ENCODE data around the gene CYBA. TPM values are rescaled to one million over a fixed set of nuclear protein-coding genes. Genes with fewer than 3 reads are reported as not detected.

Gene CYBA
- 103 and 283 TPM in 2 replicates for total RNA-seq

DNA sequence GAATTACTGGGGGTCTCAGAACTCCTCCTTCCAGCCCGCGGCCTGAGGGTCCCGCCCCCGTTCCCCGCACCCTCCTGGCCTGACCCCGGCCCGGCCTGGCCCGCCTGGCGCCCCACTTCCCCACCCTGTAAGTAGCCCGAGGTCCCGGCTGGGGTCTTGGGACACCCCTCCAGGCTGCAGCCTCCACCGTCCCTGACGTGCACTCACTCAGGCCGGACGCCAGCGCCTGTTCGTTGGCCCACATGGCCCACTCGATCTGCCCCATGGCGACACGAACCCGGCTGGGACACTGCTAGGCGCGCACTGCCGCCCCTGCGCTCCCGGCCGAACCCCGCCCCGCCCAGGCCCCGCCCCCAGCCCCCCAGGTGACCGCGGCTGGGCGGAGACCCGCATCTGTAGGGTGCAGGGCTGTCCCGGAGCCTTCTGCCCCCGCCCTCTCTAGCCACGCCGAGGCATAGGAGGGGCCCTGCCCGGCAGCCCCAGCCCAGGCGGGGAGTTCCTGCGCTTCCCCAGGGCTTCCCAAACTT is at the start of gene CYBA:
CYBA (minus strand) TSS at position 305 of the 527 bp plus-strand sequence; CDS start at position 265, 40 bp downstream.

DNA sequence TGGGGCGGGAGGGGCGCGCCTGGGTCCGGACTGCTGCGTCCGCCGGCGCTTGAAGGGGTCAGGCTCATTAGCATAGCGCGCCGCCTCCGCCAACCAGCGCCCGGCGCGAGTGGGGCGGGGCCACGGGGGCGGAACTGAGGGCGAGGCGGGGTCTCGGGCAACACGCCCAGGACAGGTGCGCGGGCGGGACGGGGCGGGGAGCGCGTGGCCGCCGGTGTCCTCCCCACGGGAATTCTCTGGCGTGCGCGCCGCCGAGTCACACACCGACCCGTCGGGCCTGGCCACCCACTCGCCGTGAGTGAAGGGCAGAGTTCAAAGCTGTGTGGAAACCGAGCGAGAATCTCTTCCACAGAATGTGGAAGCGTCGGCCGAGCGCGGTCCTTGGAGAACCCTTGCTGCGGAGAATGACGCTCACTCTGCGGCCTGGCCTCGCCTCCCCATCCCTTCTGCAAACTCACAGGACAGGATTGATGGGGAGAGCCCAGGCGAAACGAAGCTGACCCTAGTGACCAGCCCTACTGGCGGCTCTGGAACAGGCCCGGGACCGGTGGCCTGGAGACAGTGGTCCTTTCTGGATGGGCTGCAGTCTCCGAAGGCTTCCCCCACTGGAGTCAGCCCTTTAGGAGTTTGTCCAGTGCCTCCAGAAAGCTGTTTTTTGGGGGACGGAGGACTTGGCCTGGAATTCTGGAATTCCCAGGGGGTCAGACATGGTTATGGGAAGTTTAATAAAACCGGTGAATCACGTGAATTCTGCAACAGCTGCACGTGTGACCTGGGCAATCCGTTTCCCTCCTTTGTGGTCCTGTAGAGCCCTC is 35.8 kb upstream of the CYBA start, which contains the start of gene SNAI3:
SNAI3 (minus strand) TSS at position 69 of the 815 bp plus-strand sequence. CDS start 101 bp downstream, outside the sequence.

DNA sequence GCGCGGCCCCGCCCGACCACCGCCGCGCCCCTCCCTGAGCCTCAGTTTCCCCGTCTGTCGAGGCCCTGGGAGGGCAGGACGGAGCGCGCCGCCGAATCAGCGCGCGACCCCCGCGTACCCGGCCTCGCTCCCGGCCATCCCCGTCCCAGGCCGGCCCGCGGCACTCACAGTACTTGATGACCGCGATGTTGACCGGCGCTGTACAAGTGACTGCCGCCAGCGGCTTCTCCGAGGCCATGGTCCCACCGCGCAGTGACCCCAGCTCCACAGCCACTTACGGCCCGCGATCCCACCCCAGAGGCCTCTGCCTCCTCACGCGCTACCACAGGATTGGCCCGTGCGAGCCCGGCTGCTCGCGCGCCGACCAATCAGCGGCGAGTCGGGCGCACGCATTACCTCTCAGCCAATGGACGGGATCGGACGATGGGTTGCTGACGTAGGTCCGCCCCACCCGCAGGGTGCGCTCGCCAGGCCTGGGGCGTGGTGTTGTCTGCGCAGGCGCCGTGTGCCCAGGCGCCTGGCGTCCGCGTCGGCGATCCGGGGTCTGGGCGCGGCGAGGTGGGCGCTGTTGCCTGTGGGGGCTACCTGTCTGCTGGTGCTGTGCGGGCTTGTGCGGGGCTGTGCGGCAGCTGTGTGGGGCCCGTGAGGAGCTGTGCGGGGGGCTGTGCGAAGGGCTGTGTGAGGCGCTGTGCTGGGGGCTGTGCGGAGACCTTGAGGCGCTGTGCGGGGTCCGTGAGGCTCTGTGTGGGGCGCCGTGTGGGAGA is 12.2 kb upstream of the CYBA start, which contains the start of gene MVD:
MVD (minus strand) TSS at position 249 of the 764 bp plus-strand sequence; CDS start at position 238, 11 bp downstream.

DNA sequence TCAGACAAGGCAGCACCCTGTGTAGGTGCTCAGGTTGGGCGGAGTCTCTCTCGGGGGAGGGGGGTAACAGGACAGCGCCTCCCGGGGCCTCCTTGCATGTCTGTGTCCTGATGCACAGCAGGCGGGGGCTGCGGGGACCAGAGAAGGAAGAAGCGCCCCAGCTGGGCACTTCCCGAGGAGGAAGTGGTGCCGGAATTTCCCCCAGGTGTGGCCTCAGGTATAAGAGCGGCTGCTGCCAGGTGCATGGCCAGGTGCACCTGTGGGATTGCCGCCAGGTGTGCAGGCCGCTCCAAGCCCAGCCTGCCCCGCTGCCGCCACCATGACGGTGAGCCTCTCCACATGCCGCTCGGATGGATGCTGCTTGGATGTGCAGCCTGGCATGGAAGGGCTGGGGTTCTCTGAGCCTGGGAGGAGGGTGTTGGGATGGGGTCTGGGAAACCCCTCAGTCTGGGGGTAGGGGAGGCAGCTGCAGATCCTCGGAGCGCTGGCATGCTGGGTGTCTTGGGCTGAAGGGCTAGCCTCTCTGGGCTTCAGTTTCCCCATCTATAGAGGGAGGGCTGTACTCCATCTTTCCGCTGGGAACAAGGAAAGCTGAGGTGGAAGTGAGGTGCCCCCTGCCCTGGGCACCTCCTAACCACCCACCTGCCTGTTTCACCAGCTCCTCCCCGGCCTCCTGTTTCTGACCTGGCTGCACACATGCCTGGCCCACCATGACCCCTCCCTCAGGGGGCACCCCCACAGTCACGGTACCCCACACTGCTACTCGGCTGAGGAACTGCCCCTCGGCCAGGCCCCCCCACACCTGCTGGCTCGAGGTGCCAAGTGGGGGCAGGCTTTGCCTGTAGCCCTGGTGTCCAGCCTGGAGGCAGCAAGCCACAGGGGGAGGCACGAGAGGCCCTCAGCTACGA is 12.3 kb downstream of the CYBA start, which contains the start of gene IL17C:
IL17C (plus strand) TSS at position 250 of the 908 bp plus-strand sequence; CDS start at position 320, 70 bp downstream.

Other genes starting within 250 kb of the CYBA start
- 1.7 and 1.9 TPM in 2 replicates for gene ZFPM1, start 197.8 kb downstream of the CYBA start, total RNA-seq
- 6.0 and 12.3 TPM in 2 replicates for gene ZC3H18, start 80.7 kb downstream of the CYBA start, total RNA-seq
- gene IL17C, start 12.5 kb downstream of the CYBA start, total RNA-seq, result 2.2 TPM in 1 of 2 replicates, not detected in the other
- gene MVD, start 12.0 kb upstream of the CYBA start, total RNA-seq, result 78.0 and 110 TPM in 2 replicates
- under 0.01 TPM in 1 of 2 replicates, not detected in the other for gene SNAI3, start 35.5 kb upstream of the CYBA start, total RNA-seq
- 9.2 and 18.5 TPM in 2 replicates for gene RNF166, start 55.4 kb upstream of the CYBA start, total RNA-seq
- gene CTU2, start 55.5 kb upstream of the CYBA start, total RNA-seq, result 18.8 and 23.0 TPM in 2 replicates
- 121 and 174 TPM in 2 replicates for gene PIEZO1, start 134.2 kb upstream of the CYBA start, total RNA-seq
- gene CDT1, start 152.7 kb upstream of the CYBA start, total RNA-seq, result 2.1 and 5.3 TPM in 2 replicates
- 128 and 185 TPM in 2 replicates for gene APRT, start 160.9 kb upstream of the CYBA start, total RNA-seq
- 18.8 and 19.2 TPM in 2 replicates for gene GALNS, start 205.9 kb upstream of the CYBA start, total RNA-seq
- 36.4 and 48.8 TPM in 2 replicates for gene TRAPPC2L, start 206.1 kb upstream of the CYBA start, total RNA-seq
- not detected in 2 replicates for gene PABPN1L, start 215.6 kb upstream of the CYBA start, total RNA-seq

Data from tracheal epithelial cell (primary cell).